ENCODE results near the gene SCRT2.

- TF ChIP-seq, protein P1, sequence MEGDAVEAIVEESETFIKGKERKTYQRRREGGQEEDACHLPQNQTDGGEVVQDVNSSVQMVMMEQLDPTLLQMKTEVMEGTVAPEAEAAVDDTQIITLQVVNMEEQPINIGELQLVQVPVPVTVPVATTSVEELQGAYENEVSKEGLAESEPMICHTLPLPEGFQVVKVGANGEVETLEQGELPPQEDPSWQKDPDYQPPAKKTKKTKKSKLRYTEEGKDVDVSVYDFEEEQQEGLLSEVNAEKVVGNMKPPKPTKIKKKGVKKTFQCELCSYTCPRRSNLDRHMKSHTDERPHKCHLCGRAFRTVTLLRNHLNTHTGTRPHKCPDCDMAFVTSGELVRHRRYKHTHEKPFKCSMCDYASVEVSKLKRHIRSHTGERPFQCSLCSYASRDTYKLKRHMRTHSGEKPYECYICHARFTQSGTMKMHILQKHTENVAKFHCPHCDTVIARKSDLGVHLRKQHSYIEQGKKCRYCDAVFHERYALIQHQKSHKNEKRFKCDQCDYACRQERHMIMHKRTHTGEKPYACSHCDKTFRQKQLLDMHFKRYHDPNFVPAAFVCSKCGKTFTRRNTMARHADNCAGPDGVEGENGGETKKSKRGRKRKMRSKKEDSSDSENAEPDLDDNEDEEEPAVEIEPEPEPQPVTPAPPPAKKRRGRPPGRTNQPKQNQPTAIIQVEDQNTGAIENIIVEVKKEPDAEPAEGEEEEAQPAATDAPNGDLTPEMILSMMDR (IDR thresholded peaks at IDR 0.05; ENCODE audit: insufficient read depth, low read depth, low read length), result no peak
- no peak for TF ChIP-seq EZH2 (IDR thresholded peaks at IDR 0.05; ENCODE audit: insufficient read depth, low read length)
These were observed 8.7 kb downstream of the SCRT2 start for GRCh38 chr20:666877-667276.

All from astrocyte (in vitro differentiated cells and primary cell).